IMR-90 (cell line): ENCODE results near the gene ANKH. TPM values are rescaled to one million over a fixed set of nuclear protein-coding genes. Genes with fewer than 3 reads are reported as not detected.

Source experiments
- ATAC-seq: fragments of 200-7000 bp; cut with Tn5 transposase; 2 replicates; pipeline ENCODE4 v1.9.1; 2020; ENCODE audit warnings: low read depth, mild to moderate bottlenecking, moderate library complexity
- BruUV-seq: library from RNA; stranded (reverse); fragments of 400-500 nt; replicated peaks from 2 replicates; lab custom pipeline; 2021; lab: Mats Ljungman, UMichigan
- CTCF ChIA-PET: fragments of 300-600 bp; formaldehyde crosslinking; extraction: SDS; loops from one replicate; lab custom pipeline; 2021; ENCODE audit warnings: antibody characterized with exemption; lab: Yijun Ruan, JAX
- POLR2A ChIA-PET: fragments of 300-600 bp; sonication (Branson Sonifier 250); formaldehyde crosslinking; loops from one replicate; lab custom pipeline; 2022; ENCODE audit warnings: antibody characterized with exemption; ENCODE audit not compliant: unreplicated experiment; lab: Charles Lee
- DNase-seq: peaks from one replicate; pipeline ENCODE4 v3.0.0; 2013
- H2AFZ ChIP-seq: replicated peaks from 2 replicates; pipeline ENCODE3; 2013; ENCODE audit warnings: low read length, mild to moderate bottlenecking; ENCODE audit not compliant: poor library complexity
- H2AK5ac ChIP-seq: 2 replicates; pipeline ENCODE4 v1.6.1; 2013; ENCODE audit warnings: low read depth, low read length, inconsistent platforms
- H2AK9ac ChIP-seq: replicated peaks from 2 replicates; pipeline ENCODE3; 2013; ENCODE audit warnings: mild to moderate bottlenecking, low read depth, low read length, moderate library complexity; ENCODE audit not compliant: poor library complexity
- H2BK120ac ChIP-seq: 2 replicates; pipeline ENCODE4 v1.6.1; 2013; ENCODE audit warnings: low read depth, low read length, inconsistent platforms
- H2BK15ac ChIP-seq: 3 replicates; pipeline ENCODE4 v1.6.1; 2013; ENCODE audit warnings: low read depth, low read length, inconsistent platforms
- H2BK20ac ChIP-seq: 2 replicates; pipeline ENCODE4 v1.6.1; 2013; ENCODE audit warnings: low read depth, mild to moderate bottlenecking, inconsistent platforms, low read length, moderate library complexity
- H2BK5ac ChIP-seq: 2 replicates; pipeline ENCODE4 v1.6.1; 2013; ENCODE audit warnings: mild to moderate bottlenecking, low read depth, low read length, inconsistent platforms; ENCODE audit not compliant: poor library complexity, severe bottlenecking
- H3K14ac ChIP-seq: replicated peaks from 2 replicates; pipeline ENCODE4 v1.6.1; 2013; ENCODE audit warnings: low read depth, low read length, inconsistent platforms
- H3K18ac ChIP-seq: 2 replicates; pipeline ENCODE4 v1.6.1; 2013; ENCODE audit warnings: low read depth, low read length, control low read depth
- H3K23ac ChIP-seq: 2 replicates; pipeline ENCODE4 v1.6.1; 2013; ENCODE audit warnings: low read depth, low read length, inconsistent platforms
- H3K27ac ChIP-seq: 2 replicates; pipeline ENCODE4 v1.5.1; 2013; ENCODE audit warnings: mild to moderate bottlenecking, control low read depth, low read length; ENCODE audit not compliant: insufficient read depth
- H3K27me3 ChIP-seq: 2 replicates; pipeline ENCODE4 v1.6.1; 2013; ENCODE audit warnings: low read length; ENCODE audit not compliant: control insufficient read depth, insufficient read depth
- H3K36me3 ChIP-seq: 2 replicates; pipeline ENCODE4 v1.6.1; 2013; ENCODE audit warnings: low read length, mixed read lengths; ENCODE audit not compliant: control insufficient read depth, insufficient read depth
- H3K4ac ChIP-seq: 2 replicates; pipeline ENCODE4 v1.6.1; 2013; ENCODE audit warnings: low read depth, low read length, inconsistent platforms
- H3K4me1 ChIP-seq: 2 replicates; pipeline ENCODE4 v1.6.1; 2013; ENCODE audit warnings: low read length, mixed read lengths; ENCODE audit not compliant: control insufficient read depth, insufficient read depth
- H3K4me2 ChIP-seq: 2 replicates; pipeline ENCODE4 v1.6.1; 2013; ENCODE audit warnings: low read depth, mild to moderate bottlenecking, control low read depth, low read length, moderate library complexity
- H3K4me3 ChIP-seq: 2 replicates; pipeline ENCODE4 v1.5.1; 2013; ENCODE audit warnings: low read depth, mild to moderate bottlenecking, control low read depth, low read length, moderate library complexity; ENCODE audit not compliant: insufficient read depth
- H3K56ac ChIP-seq: 2 replicates; pipeline ENCODE4 v1.6.1; 2013; ENCODE audit warnings: low read length, inconsistent platforms; ENCODE audit not compliant: insufficient read depth; ENCODE audit errors: extremely low read depth
- H3K79me1 ChIP-seq, 2 experiments: 2 replicates each; pipeline ENCODE4 v1.6.1; 2013; ENCODE audit warnings: low read length in 2 of 2, inconsistent platforms in 1 of 2, low read depth in 1 of 2
- H3K9ac ChIP-seq: 2 replicates; pipeline ENCODE4 v1.6.1; 2013; ENCODE audit warnings: low read depth, low read length, control low read depth
- H3K9me1 ChIP-seq: 2 replicates; pipeline ENCODE4 v1.6.1; 2013; ENCODE audit warnings: low read length, inconsistent platforms; ENCODE audit not compliant: insufficient read depth
- H3K9me3 ChIP-seq: 2 replicates; pipeline ENCODE4 v1.6.1; 2013; ENCODE audit warnings: low read length; ENCODE audit not compliant: control insufficient read depth, insufficient read depth
- H4K20me1 ChIP-seq: 2 replicates; pipeline ENCODE4 v1.6.1; 2013; ENCODE audit warnings: low read length, inconsistent platforms; ENCODE audit not compliant: insufficient read depth
- H4K5ac ChIP-seq: 2 replicates; pipeline ENCODE4 v1.6.1; 2013; ENCODE audit warnings: mild to moderate bottlenecking, low read depth, low read length, control low read depth
- H4K8ac ChIP-seq, 2 experiments: 2 replicates each; pipeline ENCODE4 v1.6.1; 2013; ENCODE audit warnings: low read depth in 2 of 2, low read length in 2 of 2, control low read depth in 1 of 2, inconsistent platforms in 1 of 2
- H4K91ac ChIP-seq: 2 replicates; pipeline ENCODE4 v1.6.1; 2013; ENCODE audit warnings: low read depth, low read length, inconsistent platforms; ENCODE audit not compliant: insufficient read depth
- BHLHE40 ChIP-seq: fragments of 150-350 bp; IDR thresholded peaks from 2 replicates; pipeline ENCODE4 v1.6.1; 2016; ENCODE audit warnings: mild to moderate bottlenecking, low read depth, low read length
- CEBPB ChIP-seq: IDR thresholded peaks from 2 replicates; pipeline ENCODE4 v1.6.1; 2012; ENCODE audit warnings: low read depth, low read length, improper control_type of control experiment
- CHD1 ChIP-seq: IDR thresholded peaks from 2 replicates; pipeline ENCODE4 v1.6.1; 2012; ENCODE audit warnings: low read depth, low read length, improper control_type of control experiment
- ELK1 ChIP-seq: fragments of 150-350 bp; IDR thresholded peaks from 2 replicates; pipeline ENCODE4 v1.6.1; 2016; ENCODE audit warnings: low read depth, mild to moderate bottlenecking, low read length, moderate library complexity, borderline replicate concordance
- FOS ChIP-seq: fragments of 150-350 bp; IDR thresholded peaks from 2 replicates; pipeline ENCODE4 v1.6.1; 2016; ENCODE audit warnings: low read depth, low read length
- MAFK ChIP-seq: IDR thresholded peaks from 2 replicates; pipeline ENCODE4 v1.6.1; 2012; ENCODE audit warnings: low read depth, low read length, improper control_type of control experiment
- MAZ ChIP-seq: IDR thresholded peaks from 2 replicates; pipeline ENCODE4 v1.6.1; 2012; ENCODE audit warnings: low read depth, mild to moderate bottlenecking, low read length, improper control_type of control experiment, moderate library complexity, borderline replicate concordance
- MXI1 ChIP-seq: IDR thresholded peaks from 2 replicates; pipeline ENCODE4 v1.6.1; 2012; ENCODE audit warnings: low read depth, mild to moderate bottlenecking, low read length, moderate library complexity, borderline replicate concordance
- NFE2L2 ChIP-seq: fragments of 150-350 bp; IDR thresholded peaks from 2 replicates; pipeline ENCODE4 v1.6.1; 2016; ENCODE audit warnings: low read depth, mild to moderate bottlenecking, low read length
- POLR2A ChIP-seq: IDR thresholded peaks from 2 replicates; pipeline ENCODE4 v1.6.1; 2012; ENCODE audit warnings: mild to moderate bottlenecking, low read depth, low read length
- RAD21 ChIP-seq: IDR thresholded peaks from 2 replicates; pipeline ENCODE4 v1.6.1; 2012; ENCODE audit warnings: low read length, improper control_type of control experiment
- RCOR1 ChIP-seq: IDR thresholded peaks from 2 replicates; pipeline ENCODE4 v1.6.1; 2012; ENCODE audit warnings: mild to moderate bottlenecking, low read length, improper control_type of control experiment; ENCODE audit not compliant: insufficient replicate concordance
- RFX5 ChIP-seq: IDR thresholded peaks from 2 replicates; pipeline ENCODE4 v1.8.0; 2012; ENCODE audit warnings: low read depth, mild to moderate bottlenecking, low read length, moderate library complexity
- SMC3 ChIP-seq: fragments of 150-350 bp; IDR thresholded peaks from 2 replicates; pipeline ENCODE4 v1.6.1; 2016; ENCODE audit warnings: low read depth, mild to moderate bottlenecking, antibody characterized with exemption, low read length, moderate library complexity
- USF2 ChIP-seq: fragments of 150-350 bp; IDR thresholded peaks from 2 replicates; pipeline ENCODE4 v1.6.1; 2017; ENCODE audit warnings: mild to moderate bottlenecking, antibody characterized with exemption, low read length, low read depth
- WGBS, 2 experiments: methylation state at CpG; one replicate each; pipeline versions ENCODE4 v1.1.5 to v1.1.7; 2013; ENCODE audit warnings: missing lambda C conversion rate in 2 of 2; ENCODE audit not compliant: insufficient read length in 1 of 2; ENCODE audit errors: extremely low coverage in 2 of 2; 5-methylcytosine and 5-hydroxymethylcytosine counted together
- dilution Hi-C: fragments of 300-500 bp; cut with HindIII; formaldehyde crosslinking; loops from one replicate; pipeline ENCODE4 v1.14.3; 2018; ENCODE audit warnings: low sequenced_read_pairs; ENCODE audit not compliant: unreplicated experiment
- in situ Hi-C: fragments of 300-500 bp; cut with MboI; formaldehyde crosslinking; loops from 3 replicates; pipeline ENCODE4 v1.14.3; 2019; ENCODE audit warnings: low sequenced_read_pairs, inconsistent platforms, mixed read lengths
- intact Hi-C: fragments of 100-400 bp; cut with micrococcal nuclease; formaldehyde crosslinking; loops from 2 replicates; pipeline ENCODE4 v1.10.0; 2022
- polyA plus RNA-seq, 3 experiments: library from polyadenylated mRNA; depleted of rRNA; stranded (reverse); fragments of >200 nt; gene quantifications; 2 replicates each; pipeline ENCODE4 v1.2.3, GENCODE V29; 2012; ENCODE audit warnings: low replicate concordance in 1 of 3
- total RNA-seq: library from RNA; depleted of rRNA; stranded (reverse); fragments of >200 nt; gene quantifications from 2 replicates; pipeline ENCODE4 v1.2.3, GENCODE V29; 2012
- TF ChIP-seq, protein P1 (sequence below): conservative IDR thresholded peaks from 2 replicates; pipeline ENCODE4 v1.5.1; 2012; ENCODE audit warnings: mild to moderate bottlenecking, low read depth, low read length, improper control_type of control experiment

The ANKH gene
- total and polyA plus RNA-seq, 2 of the 4 experiments (the other 2 are of a cell fraction): 5.2 to 17.2 TPM

DNA sequence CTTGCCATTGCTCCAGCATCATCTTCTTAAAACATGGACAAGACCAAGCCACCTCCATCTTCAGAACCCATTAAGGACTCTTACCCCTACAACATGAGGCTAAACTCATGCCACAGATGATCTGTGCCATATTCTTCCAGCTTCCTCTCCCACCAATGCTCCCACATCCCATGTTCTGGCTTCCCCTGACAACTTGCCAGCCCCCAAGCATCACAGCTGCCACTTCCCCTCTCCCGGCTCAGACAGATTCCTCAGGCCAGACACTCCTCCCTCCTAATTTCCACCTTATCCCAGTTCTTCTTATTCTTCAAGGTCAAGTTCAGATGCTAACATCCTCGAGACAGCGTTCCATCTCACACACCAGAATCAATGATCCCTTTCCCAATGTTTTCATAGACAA is 57.8 kb downstream of the ANKH start:
- H2AFZ ChIP-seq: no peak overlapping the region
- H4K5ac ChIP-seq: no peak overlapping the region
- ChIA-PET POLR2A (no interaction called here), CTCF (interaction anchor here (1.0 kb wide), 1 partner anchor 86 kb away, joined by 3 read pairs; no protein-coding TSS in a partner anchor)
- 79% methylated on average over 3 of the region's 3 CpGs; no CpG with 5 or more reads in 1 of the 2 experiments for WGBS, 2 experiments
- H3K9me3 ChIP-seq: no peaks in the 10 kb centered on the region
- dilution Hi-C loops (no loop called here), in situ Hi-C loops (no loop called here), intact Hi-C loops (no loop called here)
- H4K20me1 ChIP-seq: no peaks in the 10 kb centered on the region
- H4K91ac ChIP-seq: no peak overlapping the region
- 0 out of 2 replicates have a peak overlapping the region, but pooled peaks have one; percentile 13 for H3K14ac ChIP-seq
- peaks cover 17% of the 10 kb centered on the region for H3K4me1 ChIP-seq
- H2AK9ac ChIP-seq: no peak overlapping the region
- no peak overlapping the region for H3K9ac ChIP-seq
- H3K4me2 ChIP-seq: no peak overlapping the region
- TF ChIP-seq MXI1 (no peak), RCOR1 (no peak), BHLHE40 (no peak), RAD21 (no peak), ELK1 (no peak), FOS (no peak), POLR2A (no peak), USF2 (no peak), CEBPB (no peak), RFX5 (no peak), NFE2L2 (no peak), MAZ (no peak), MAFK (no peak), CHD1 (no peak), SMC3 (no peak)
- TF ChIP-seq, protein P1, sequence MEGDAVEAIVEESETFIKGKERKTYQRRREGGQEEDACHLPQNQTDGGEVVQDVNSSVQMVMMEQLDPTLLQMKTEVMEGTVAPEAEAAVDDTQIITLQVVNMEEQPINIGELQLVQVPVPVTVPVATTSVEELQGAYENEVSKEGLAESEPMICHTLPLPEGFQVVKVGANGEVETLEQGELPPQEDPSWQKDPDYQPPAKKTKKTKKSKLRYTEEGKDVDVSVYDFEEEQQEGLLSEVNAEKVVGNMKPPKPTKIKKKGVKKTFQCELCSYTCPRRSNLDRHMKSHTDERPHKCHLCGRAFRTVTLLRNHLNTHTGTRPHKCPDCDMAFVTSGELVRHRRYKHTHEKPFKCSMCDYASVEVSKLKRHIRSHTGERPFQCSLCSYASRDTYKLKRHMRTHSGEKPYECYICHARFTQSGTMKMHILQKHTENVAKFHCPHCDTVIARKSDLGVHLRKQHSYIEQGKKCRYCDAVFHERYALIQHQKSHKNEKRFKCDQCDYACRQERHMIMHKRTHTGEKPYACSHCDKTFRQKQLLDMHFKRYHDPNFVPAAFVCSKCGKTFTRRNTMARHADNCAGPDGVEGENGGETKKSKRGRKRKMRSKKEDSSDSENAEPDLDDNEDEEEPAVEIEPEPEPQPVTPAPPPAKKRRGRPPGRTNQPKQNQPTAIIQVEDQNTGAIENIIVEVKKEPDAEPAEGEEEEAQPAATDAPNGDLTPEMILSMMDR: no peak
- no TSS peak for BruUV-seq
- no peaks in the 10 kb centered on the region for H3K36me3 ChIP-seq
- no peak overlapping the region for H2BK120ac ChIP-seq
- no peak overlapping the region for H3K56ac ChIP-seq
- H3K4me3 ChIP-seq: no peak overlapping the region
- no peak overlapping the region for H4K8ac ChIP-seq
- H3K79me1 ChIP-seq: peaks cover 6 to 17% of the 10 kb centered on the region in 2 experiments; a peak in 2 of 4 replicates
- H3K27me3 ChIP-seq: no peaks in the 10 kb centered on the region
- no peak overlapping the region for H3K18ac ChIP-seq
- H2BK15ac ChIP-seq: no peak overlapping the region
- peak overlapping the region; percentile 67; the same call in 1 of the 2 replicates for H2AK5ac ChIP-seq
- no peak for ATAC-seq
- H3K4ac ChIP-seq: no peak overlapping the region; the same call in 1 of the 2 replicates
- peaks cover 5% of the 10 kb centered on the region; the same call in 1 of the 2 replicates for H3K9me1 ChIP-seq
- H2BK20ac ChIP-seq: peak overlapping the region; percentile 15; the same call in 1 of the 2 replicates
- peak overlapping the region; percentile 54; the same call in 1 of the 2 replicates for H3K23ac ChIP-seq
- no peak for DNase-seq
- no peak overlapping the region for H3K27ac ChIP-seq
- H2BK5ac ChIP-seq: no peak overlapping the region
